ENCODE data around the gene CALR3. TPM values are rescaled to one million over a fixed set of nuclear protein-coding genes. Genes with fewer than 3 reads are reported as not detected.

CALR3 gene
- not detected for polyA plus RNA-seq (2012; ENCODE audit: insufficient read length, low read depth)

DNA sequence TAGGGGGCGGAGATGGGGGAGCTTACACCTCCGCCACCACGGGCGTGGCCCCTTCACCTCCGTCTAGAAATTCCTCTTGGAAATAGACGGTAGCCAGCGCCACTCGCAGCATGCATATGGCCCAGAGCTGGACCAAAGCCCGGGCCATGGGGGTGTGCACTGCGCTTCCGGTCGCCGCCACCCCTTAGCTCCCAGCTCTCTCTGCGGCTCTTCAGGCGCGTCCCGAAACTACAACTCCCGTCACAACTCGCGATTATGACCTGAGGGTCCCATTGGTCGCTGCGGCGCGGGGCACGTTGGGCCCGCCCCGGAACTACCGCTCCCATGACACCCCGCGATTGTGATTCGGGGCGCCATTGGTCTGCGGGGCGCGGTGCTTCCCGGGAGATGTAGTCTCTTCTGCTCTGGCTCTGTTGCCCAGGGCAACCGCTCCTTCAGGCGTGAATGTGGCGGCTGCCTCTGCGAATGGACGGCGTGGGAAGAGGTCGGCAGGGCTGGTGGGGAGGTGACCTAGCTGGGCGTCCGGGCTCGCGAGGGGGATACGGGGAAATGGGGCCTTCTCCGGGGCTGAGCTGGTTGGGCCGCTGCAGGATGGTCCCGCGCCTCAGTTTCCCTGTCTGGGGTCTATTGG lies at the start of gene CALR3, which contains the start of gene C19orf44:
Gene CALR3 (minus strand): TSS at position 186 of the 631 bp plus-strand sequence. CDS start 38 bp downstream, at position 148.
Gene C19orf44 (plus strand): TSS at position 413 of the 631 bp plus-strand sequence. CDS start 4,399 bp downstream, outside the sequence.
- TF ChIP-seq REST (IDR thresholded peaks at IDR 0.05; ENCODE audit: insufficient read depth in 1 of 2, low read depth in 2 of 2, low read length in 2 of 2) (no peak), FOXP2 (optimal IDR thresholded peaks at IDR 0.05; ENCODE audit: borderline replicate concordance, extremely low read depth, extremely low read length, insufficient read depth) (peak; percentile 31), TAF1 (IDR thresholded peaks at IDR 0.05; ENCODE audit: borderline replicate concordance, insufficient read depth, low read length) (peak; percentile 16; the same call in 1 of the 2 replicates), SIN3A (IDR thresholded peaks at IDR 0.05; ENCODE audit: borderline replicate concordance, insufficient read depth, low read length) (peak; percentile 73; the same call in 1 of the 2 replicates), POLR2AphosphoS5 (IDR thresholded peaks at IDR 0.05; ENCODE audit: low read depth, low read length) (peak; percentile 60; the same call in 1 of the 2 replicates)

DNA sequence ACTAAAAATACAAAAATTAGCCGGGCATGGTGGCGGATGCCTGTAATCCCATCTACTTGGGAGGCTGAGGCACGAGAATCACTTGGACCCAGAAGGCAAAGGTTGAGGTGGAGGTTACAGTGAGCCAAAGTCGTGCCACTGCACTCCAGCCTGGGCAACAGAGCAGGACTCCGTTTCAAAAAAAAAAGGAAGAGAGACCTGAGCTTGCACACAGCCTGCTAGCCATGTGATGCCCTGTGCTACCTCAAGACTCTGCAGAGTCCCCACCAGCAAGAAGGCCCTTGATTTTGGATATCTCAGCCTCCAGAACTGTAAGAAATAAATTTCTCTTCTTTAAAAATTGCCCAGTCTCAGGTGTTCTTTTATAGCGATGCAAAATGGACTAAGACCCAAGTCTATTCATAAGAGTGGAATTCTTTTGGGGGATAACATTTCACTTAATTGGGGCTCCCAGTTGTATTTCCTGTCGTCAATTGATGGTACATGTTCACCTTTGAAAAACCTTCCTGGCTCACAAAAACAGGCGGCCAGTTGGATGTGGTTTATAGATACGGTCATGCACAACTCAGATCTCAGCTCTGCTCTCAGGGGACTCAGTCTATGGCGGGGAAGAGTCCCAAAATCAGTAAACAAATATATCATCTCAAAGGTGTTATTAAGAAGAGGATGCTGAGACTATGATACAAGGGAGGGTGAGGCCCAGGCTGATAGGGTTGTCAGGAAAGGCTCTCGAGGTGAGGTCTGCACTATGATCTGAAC lies 48.7 kb upstream of the CALR3 start:
- TF ChIP-seq TAF1 (IDR thresholded peaks at IDR 0.05; ENCODE audit: borderline replicate concordance, insufficient read depth, low read length): no peak
- TF ChIP-seq SIN3A (IDR thresholded peaks at IDR 0.05; ENCODE audit: borderline replicate concordance, insufficient read depth, low read length): no peak
- TF ChIP-seq FOXP2 (optimal IDR thresholded peaks at IDR 0.05; ENCODE audit: borderline replicate concordance, extremely low read depth, extremely low read length, insufficient read depth): no peak
- TF ChIP-seq REST (IDR thresholded peaks at IDR 0.05; ENCODE audit: insufficient read depth in 1 of 2, low read depth in 2 of 2, low read length in 2 of 2): no peak
- TF ChIP-seq POLR2AphosphoS5 (IDR thresholded peaks at IDR 0.05; ENCODE audit: low read depth, low read length): no peak

DNA sequence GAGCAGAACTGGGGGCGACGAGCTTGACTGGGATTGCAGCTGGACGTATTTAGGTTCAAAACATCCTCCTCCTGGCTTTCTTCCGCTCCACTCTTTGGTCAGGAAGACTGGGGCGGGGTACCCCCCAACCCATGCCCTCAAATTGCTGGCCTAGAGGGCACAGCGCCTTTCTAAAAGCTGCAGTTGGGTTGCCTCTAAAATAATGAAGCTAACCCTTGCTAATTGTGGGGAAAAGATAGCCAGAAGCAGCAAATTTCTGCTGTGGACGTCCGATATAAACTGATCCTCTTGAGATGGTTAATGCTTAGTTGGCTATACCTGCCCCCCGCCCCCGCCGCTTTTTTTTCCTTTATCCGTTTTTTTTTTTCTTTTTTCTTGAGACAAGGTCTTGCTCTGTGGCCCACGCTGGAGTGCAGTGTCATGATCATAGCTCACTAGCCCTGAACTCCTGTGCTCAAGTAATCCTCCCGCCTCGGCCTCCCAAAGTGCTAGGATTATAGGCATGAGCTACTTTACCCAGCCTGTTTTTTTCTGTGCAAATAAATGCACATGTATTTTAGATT lies 47.0 kb upstream of the CALR3 start:
- TF ChIP-seq TAF1 (IDR thresholded peaks at IDR 0.05; ENCODE audit: borderline replicate concordance, insufficient read depth, low read length) (no peak), SIN3A (IDR thresholded peaks at IDR 0.05; ENCODE audit: borderline replicate concordance, insufficient read depth, low read length) (no peak), REST (IDR thresholded peaks at IDR 0.05; ENCODE audit: insufficient read depth in 1 of 2, low read depth in 2 of 2, low read length in 2 of 2) (no peak), POLR2AphosphoS5 (IDR thresholded peaks at IDR 0.05; ENCODE audit: low read depth, low read length) (no peak), FOXP2 (optimal IDR thresholded peaks at IDR 0.05; ENCODE audit: borderline replicate concordance, extremely low read depth, extremely low read length, insufficient read depth) (no peak)

- TF ChIP-seq SIN3A (IDR thresholded peaks at IDR 0.05; ENCODE audit: borderline replicate concordance, insufficient read depth, low read length) (peak; percentile 57; the same call in 1 of the 2 replicates), REST (IDR thresholded peaks at IDR 0.05; ENCODE audit: insufficient read depth in 1 of 2, low read depth in 2 of 2, low read length in 2 of 2) (no peak), FOXP2 (optimal IDR thresholded peaks at IDR 0.05; ENCODE audit: borderline replicate concordance, extremely low read depth, extremely low read length, insufficient read depth) (peak; percentile 50), TAF1 (IDR thresholded peaks at IDR 0.05; ENCODE audit: borderline replicate concordance, insufficient read depth, low read length) (peak; percentile 78; the same call in 1 of the 2 replicates), POLR2AphosphoS5 (IDR thresholded peaks at IDR 0.05; ENCODE audit: low read depth, low read length) (peak; percentile 94)
Measured at GRCh38 chr19:16542045-16542909, 46.3 kb upstream of the CALR3 start, which contains the start of gene CHERP. Gene CHERP (minus strand): TSS chr19:16542437. CDS start chr19:16542378, 59 bp downstream.
